NCI-H82 treated with DMSO at 0.1 percent for 48 hours (cell line): ENCODE data around the gene FBXL4.
"Not testable (repeated sequence)": the region's sequence is repeated elsewhere in the genome, so short reads cannot be mapped to it uniquely, and the experiment has no call there.

Experiments
- DNase-seq: peaks from one replicate; lab custom pipeline; 2025; ENCODE audit not compliant: unreplicated experiment; lab: John Stamatoyannopoulos, UW

The FBXL4 gene

DNA sequence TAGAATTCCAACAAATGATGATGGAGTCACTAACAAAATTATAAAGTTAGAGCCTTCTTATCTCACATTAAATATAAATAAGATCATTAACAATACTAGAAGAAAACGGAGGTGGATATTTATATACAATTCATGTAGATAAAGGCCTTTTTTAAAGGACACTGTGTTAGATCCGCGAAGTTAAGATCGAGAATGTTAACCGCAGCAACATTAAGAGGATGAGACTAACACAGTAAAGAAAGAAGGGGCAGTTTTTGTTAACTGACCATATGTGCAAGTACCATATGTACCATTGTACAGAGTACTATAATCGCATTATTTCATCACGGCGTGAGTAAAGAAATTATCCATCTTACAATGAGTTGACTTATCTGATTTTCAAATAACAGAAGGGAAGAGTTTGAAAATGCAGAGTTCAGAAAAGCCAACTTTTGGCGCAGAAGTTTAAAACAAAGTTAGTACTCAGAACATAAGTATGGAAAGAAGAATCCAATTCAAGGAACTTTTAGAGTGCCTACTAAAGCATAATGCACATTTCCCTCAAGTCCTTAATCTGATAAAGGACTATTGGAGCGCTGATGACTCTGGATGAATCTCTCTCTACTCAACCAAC is 1.4 kb downstream of the FBXL4 start:
- DNase-seq = peak; percentile 80

DNA sequence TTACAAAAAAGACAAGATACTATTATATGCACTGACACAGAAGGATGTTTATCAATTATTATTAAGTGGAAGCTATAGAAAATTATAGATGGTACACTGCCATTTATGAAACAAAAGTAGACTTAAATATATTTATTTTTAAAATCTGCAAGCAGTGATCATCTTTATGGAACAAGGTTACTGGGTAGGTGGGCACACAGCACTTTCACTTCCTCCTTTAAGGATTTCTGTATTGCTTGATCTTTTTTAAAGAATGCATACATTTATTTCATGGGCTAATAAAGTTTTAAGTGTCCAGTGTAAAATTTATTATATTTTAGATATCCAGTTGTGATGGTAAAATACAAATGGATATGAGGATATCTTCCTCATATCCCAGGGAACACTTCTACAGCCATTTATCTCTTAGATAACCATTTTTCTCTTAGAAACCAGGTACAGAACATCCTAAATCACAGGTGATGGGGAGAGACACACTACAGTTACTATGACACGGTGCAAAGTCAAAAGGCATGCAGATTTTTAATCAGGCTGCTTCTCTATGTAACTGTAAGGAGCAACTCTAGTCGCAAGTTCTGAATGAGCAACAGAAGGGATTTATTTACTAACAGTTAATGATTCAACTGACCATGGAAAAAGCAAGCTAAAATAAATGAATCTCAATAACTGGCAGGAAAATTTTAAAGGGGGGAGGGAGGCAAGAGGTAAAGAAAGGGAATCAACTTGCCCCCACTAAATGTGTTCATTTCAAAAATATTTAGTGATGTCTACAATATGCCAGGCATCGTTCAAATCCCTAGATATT is 2.2 kb downstream of the FBXL4 start:
- peak; percentile 15 for DNase-seq

DNA sequence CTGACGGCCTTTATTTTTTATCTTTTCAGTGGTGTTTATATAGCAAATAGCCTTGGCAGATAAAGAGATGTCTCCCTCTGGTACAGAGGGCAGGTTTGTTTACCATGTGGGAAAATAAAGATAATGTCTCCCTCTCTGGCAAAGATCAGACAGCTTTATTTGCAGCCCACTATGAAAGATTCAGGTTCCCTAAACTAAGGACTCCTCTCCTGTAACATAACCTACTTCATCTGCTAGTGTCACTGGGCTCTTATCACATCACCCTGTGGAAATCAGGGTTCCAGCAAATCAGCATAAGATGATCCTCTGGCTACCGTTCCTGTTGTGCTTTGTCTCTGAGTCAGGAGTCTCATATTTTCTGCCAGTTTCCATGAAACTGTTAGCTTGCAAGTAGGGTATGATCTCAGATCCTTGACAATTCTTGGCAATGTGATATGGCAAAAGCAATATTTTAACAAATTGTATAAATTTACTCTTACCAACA is 3.1 kb downstream of the FBXL4 start:
- DNase-seq = no peak

DNA sequence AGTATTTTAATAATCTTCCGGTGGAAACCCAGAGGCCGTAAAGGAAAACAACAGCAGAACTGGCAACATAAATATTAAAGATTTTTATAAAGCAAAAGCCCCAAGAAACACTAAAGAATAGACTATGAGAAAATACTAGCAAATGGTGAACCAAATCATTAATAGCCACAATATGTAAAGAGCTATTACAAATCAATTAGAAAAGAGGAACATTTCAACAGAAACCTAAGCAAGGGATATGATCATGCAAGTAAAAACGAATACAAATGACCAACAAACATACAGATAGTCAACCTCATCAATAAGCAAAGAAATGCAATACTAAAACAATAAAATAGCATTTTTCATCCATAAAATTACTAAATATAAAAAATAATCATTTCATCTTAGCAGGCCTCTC is 3.6 kb downstream of the FBXL4 start:
- DNase-seq = no peak

DNA sequence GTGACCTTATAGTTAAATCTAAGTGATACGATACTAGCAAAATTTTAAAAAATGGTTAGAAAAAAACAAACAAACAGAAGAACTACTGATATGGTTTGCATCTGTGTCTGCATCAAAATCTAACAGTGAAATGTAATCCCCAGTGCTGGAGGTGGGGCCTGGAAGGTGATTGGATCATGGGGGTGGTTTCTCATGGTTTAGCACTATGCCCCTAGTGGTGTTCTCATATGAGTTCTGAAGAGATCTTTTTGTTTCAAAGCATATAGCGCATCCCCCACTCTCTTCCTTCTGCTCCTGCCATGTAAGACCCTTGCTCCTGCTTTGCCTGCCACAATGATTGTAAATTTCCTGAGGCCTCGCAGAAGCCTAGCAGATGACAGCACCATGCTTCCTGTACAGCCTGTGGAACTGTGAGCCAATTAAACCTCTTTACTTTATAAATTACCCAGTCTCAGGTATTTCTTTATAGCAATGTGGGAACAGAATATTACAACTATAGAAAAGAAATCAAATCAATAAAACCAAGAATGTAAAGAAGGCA is 5.4 kb downstream of the FBXL4 start:
- no peak for DNase-seq

DNA sequence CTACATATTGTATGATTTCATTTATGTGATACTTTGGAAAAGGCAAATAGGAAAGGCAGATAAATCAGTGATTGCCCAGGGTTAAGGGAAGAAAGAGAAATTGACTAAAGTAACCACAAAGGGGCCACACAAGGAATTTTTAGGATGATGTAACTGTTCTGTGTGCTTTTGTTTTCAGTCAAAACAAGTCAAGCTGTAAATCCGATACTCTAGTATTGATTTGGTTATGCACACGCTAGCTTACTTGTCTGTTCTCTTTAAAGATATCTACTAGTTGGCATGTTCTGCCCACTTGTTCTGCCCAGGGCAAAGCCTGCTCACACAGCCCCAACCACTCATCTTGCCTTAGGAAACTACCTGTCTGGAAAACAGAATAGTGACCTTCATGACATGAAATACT is 6.4 kb downstream of the FBXL4 start:
- no peak for DNase-seq

DNA sequence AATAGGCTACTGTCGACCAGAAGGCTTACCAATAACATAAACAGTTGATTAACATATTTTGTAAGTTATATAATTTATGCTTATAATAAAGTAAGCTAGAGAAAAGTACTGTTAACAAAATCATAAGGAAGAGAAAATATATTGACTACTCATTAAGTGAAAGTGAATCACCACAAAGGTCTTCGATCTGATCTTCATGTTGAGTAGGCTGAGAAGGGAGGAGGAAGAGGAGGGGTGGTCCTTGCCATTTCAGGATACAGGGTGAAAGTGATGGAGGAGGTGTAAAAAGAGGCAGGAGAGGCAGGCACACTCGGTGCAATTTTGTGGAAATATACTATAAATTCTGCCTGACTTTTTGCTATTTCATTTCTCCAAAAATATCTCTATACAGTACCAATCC is 10.4 kb downstream of the FBXL4 start:
- DNase-seq = no peak

DNA sequence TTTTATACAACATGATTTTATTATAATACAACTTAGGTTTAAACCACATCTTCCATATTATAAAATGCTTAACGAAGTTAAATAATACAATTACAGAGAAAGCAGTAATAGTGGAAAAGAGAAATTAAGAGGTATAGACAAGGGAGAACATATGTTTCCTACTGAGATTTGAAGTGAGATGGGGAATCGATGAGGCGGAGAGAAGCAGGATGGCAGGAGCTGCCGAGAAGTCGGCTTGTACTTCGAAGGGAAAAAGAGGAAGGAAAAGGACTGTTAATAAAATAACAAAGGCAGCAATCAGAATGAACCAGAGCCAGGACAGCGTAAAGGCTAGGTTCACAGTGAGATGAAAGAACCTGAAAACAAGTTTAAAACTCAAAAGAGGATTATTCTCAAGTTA is 15.4 kb downstream of the FBXL4 start:
- DNase-seq = no peak

DNA sequence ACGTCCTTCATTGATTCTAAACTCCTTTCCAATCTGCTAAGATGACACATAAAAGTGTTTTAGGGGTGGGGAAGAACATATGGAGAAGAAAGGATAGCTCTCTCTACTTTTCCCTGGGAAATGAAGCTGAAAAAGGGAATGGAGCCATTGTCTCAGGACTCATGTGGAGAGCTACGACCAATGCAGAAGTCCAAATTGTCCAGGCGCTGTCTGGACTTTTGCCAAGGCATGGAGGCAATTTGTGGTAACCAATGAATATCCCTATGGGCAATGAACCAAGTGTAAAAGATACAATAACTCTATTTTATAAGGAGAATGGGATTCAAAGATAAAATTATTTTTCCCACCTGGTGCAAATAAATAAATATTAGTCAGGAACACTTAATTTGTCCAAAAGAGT is 16.1 kb downstream of the FBXL4 start:
- DNase-seq = no peak

DNA sequence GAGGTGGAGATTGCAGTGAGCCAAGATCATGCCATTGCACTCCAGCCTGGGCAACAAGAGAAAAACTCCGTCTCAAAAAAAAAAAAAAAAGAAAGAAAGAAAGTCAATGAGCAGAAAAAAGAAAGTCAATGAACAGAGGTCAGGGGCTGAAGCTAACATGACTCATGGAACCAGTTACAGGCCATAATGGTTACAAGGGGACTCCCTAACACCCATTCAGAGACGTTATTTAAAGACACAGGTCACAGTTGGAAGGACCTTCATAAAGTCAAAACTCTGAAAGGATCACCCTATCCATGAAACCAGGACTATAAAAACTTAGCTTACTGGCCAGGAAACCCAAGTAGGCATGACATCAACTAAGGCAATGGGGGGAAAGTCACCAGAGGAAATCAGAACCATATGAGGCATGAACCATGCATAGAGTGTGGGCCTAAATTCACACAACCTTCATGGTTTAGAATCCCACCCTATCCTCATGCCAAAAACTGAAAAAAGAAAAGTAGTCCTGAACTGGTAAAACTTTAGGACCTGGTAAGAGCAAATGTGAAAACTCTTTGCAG is 18.2 kb downstream of the FBXL4 start:
- no peak for DNase-seq

DNA sequence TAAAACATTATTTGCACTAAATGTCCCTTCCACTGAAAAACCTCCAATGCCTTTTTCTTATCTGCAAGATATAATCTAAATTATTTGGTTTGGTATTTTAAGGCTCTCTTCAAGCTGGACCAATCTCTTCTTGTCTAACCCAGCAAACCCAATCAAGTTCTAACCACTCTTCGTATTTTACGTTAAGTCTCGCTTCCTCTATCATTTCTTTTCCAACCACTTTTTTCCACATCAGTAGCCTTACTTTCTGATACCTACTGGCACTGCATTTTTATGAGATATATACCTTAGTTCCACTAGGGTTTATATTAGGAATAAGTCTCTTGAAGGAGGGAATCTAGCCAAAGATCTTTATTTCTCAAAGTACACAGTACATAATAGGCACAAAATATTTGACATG is 19.1 kb downstream of the FBXL4 start:
- DNase-seq = no peak

DNA sequence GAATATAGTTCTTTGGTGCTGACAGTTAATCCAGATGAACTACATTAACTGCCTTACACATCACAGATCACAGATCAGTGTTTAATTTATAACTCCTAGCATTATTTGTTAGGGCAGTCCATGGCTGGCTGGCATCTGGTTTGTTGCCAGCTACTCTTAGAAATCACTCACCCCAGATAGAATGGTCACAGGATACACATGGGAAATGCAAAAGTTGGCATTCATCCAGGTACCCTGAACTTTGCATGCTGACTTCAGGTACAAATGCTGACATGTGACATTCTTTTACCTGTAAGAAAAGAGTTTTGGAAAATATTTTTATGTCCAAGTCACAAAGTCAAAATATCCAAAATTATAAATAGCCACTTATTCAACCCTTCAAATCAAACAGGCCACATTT is 20.2 kb downstream of the FBXL4 start:
- no peak for DNase-seq

DNA sequence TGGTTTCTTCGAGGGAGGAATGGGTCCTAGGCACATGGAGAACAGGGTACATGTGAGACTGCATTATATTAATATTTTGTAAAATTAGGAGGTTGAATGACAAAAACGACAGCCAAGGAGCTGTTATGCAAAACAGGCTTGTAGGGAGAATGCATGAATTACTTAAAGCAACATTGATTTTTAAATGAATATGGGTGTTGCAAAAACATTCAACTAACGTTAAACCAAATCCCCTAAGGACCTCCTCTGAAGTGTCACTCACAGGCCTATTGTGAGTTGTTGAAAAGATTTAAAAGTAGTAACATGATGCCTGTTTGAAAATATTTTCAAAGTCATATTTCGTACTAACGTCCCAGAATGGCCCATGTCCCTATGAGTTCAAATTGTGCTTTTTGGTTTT is 21.9 kb downstream of the FBXL4 start:
- DNase-seq = no peak

DNA sequence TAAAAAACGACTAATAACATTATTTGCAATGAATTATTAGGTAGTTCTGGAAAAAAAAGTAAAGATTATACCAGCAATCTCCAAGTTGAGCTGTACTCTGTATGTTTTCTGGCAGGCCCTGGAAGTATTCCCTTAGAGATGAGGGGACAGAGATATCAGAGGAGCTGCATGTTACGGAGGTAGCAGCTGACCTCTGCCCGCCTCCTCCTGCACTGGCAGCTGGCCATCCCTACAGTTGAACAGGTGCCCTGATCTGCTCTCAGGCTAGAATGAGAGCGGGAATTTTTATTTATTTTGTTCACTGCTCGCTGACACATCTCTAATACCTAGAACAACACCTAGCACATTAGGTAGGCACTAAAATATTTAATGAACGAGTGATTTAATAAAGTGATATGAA is 23.1 kb downstream of the FBXL4 start:
- no peak for DNase-seq

DNA sequence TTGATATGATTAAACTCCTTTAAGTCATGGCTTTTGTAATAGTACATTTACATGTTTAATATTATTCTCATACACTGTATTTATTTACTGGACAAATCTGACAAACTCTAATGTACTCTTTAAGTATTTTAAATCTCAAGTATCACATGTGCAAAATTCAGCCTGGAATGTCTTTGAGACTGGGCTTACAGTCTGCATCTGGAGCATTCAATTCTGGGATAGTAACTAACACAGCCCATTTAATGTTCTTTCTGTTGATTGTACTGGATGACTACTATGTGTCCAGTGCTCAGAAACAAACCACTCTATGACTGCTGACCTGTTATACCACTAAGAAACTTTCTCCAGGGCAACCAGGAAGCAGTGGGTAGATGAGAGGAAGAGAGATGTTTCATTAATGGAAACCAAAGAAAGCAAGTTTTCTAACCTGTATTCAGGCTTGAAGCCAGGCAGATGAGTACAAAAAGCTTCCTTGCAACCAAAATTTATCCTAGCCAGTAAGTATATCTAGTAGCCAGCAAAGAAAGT is 26.8 kb downstream of the FBXL4 start:
- DNase-seq = no peak

DNA sequence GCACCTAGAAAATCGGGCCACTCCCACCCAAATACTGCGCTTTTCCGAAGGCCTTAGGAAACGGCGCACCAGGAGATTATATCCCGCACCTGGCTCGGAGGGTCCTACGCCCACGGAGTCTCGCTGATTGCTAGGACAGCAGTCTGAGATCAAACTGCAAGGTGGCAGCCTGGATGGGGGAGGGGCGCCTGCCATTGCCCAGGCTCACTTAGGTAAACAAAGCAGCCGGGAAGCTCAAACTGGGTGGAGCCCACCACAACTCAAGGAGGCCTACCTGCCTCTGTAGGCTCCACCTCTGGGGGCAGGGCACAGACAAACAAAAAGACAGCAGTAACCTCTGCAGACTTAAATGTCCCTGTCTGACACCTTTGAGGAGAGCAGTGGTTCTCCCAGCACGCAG is 36.8 kb downstream of the FBXL4 start:
- not testable (repeated sequence) for DNase-seq

DNA sequence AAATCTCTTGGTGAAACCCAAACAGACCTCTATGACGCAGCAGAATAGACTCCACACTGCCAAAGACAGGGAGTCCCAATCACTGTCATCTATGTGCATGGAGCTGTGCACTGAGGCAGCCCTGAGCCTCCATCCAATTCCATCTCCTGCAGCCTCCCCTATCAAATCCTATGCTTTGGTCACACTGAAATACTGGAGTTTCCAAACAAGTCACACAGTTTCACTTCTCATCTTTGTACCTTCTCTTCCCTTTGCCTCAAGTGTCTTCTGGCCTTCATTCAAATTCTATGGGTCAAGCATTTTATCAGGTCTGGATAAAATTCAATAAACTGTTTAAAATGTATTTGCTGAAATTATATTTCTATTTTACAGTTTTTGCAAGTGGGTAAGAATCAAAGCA is 38.5 kb downstream of the FBXL4 start:
- no peak for DNase-seq

DNA sequence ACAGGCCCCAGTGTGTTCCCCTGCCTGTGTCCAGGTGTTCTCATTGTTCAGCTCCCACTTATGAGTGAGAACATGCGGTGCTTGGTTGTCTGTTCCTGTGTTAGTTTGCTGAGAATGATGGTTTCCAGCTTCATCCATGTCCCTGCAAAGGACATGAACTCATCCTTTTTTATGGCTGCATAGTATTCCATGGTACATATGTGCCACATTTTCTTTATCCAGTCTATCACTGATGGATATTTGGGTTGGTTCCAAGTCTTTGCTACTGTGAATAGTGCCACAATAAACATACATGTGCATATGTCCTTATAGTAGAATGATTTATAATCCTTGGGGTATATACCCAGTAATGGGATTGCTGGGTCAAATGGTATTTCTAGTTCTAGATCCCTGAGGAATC is 41.4 kb downstream of the FBXL4 start:
- DNase-seq = not testable (repeated sequence)

DNA sequence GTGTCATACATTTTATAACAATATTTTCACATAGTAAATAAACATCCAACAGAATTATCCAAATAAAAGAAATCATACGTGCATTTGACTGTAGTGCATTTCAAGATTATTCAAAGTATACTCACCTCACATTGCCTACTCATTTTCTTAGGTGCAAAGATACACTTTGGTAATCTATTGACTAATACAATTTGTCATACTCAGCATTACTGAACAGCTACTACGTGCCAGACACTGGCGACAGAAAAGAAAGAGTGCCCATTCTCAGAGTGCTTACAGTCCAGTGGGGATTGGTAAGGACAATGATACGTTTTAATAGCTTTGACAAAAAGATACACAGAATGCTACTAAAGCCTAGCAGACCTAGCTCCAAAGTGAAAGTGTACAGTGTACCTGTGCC is 42.0 kb downstream of the FBXL4 start:
- DNase-seq = no peak

DNA sequence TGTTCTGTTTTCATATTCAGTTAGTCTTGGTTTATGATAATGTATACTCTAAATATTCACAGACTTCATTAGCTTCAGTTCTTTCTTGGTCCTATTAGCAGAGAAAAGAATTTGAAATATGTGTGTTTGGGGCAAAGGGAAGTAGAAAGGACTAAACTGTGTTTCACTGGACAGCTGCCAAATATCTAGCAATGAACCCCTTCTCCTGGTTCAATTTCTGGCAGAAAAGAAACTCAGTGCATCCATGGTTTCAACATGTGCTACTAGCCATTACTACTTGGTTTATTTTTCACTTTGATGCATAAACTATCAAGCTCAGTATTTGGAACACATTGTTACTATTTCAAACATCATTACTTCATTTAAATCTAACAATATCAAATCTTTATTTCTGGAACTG is 43.6 kb downstream of the FBXL4 start:
- no peak for DNase-seq

DNA sequence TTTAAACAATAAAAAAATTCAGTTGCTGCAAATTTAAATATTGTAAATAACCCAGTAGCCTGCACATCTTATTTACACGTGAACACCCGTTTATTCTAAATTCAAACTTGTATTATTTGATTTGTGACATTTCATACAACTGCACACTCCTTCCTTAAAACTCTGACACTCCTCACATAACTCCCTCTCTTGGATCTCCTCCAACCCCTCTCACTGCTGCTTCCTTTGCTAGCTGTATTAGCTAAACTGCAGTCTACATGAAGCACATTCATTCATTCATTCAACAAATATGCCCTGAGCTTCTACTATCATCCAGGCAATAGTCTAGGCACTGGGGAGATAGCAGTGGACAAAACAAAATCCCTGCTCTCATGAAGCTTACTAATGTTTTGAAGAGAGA is 47.0 kb downstream of the FBXL4 start:
- DNase-seq = no peak

DNA sequence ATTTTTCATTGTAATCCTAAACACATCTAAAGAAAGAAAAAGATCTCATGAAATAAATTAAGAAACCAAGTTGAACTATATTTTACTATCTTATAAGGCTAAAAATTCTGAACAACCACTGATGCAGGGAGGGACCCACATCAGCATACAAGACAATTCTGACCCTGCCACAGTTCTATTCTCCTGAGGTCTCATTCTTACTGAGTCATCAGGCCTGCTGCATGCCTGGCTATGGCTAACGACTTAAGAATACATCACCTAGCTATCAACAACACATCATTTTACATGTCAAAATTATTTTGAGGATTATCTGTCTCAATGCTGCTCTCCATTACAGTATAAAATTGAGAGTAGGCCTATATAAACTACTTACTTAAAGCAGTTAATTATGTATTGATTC is 52.9 kb downstream of the FBXL4 start:
- no peak for DNase-seq
